DMS53 treated with DMSO at 0.1 percent for 48 hours (cell line): Measurements from ENCODE around the gene CEP104.

Source experiments
- DNase-seq: peaks from one replicate; lab custom pipeline; 2025; ENCODE audit not compliant: unreplicated experiment; lab: John Stamatoyannopoulos, UW

The CEP104 gene

GRCh38 chr1:3767328-3767925 lies 89.6 kb downstream of the CEP104 start:
- DNase-seq, result no peak

DNA sequence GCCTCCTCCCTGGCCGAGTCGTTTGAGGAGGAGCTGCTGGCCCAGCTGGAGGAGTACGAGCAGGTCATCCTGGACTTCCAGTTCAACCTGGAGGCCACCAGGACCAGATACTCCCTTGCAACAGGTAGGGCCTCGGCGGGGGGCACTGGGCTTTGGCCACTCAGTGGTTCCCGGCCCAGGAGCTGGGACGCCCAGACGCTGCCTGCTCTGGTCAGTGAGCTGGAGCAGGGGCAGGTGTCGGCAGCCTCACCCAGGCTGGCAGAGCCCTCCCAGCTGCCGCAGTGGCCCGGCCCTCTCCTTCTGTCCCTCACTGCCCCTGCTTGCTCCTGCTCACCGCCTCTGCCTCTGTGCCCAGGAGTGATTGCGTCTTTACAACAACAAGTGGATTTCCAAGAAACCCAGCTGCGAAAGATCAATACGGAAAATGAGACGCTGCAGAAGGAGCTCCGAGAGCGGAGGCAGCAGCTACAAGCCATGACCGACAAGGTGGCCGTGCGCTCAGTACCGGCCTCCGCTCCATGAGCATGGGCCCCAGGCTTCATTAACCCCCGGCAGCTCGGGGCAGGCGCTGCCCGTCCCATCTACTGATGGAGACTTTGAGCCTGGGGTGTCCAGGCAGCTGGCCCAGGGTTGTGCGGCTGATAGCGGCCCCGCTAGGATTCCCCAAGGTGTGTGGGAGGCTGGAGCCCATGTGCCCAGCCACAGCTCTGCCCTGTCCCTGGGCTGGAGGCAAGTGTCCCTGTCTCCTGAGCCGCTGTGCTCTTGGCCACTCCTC lies 93.5 kb downstream of the CEP104 start:
- no peak for DNase-seq

GRCh38 chr1:3762873-3763228 lies 94.2 kb downstream of the CEP104 start:
- DNase-seq, result no peak

GRCh38 chr1:3762151-3762872 lies 94.7 kb downstream of the CEP104 start:
- no peak for DNase-seq
